ENCODE data around the gene DIAPH2. TPM values are rescaled to one million over a fixed set of nuclear protein-coding genes. Genes with fewer than 3 reads are reported as not detected.

DIAPH2 gene
- total and polyA plus RNA-seq, 9 of the 15 experiments (the other 6 are each of a cell fraction or from before 2014, with no cell fraction given) = 0.01 to 0.18 (median 0.07) TPM; not detected in 1

- no peak overlapping the region for H3K4me3 ChIP-seq
- no peak overlapping the region for H2AFZ ChIP-seq (ENCODE audit: low read depth, low read length)
- 0% methylated on average over 1 of the region's 1 CpG for WGBS (ENCODE audit: insufficient coverage, low coverage, missing lambda C conversion rate)
- TF ChIP-seq ARHGAP35 (IDR thresholded peaks at IDR 0.05; ENCODE audit: partially characterized antibody) (no peak), CHD2 (IDR thresholded peaks at IDR 0.05; ENCODE audit: low read depth, low read length) (no peak), PHB (CRISPR knock-in tag; IDR thresholded peaks at IDR 0.05) (no peak), EP300 (IDR thresholded peaks at IDR 0.05; ENCODE audit: low read length) (no peak), TAF1 (IDR thresholded peaks at IDR 0.05; ENCODE audit: control insufficient read depth, extremely low read depth, insufficient read depth, low read length, severe bottlenecking) (no peak), FOXP4 (CRISPR knock-in tag; IDR thresholded peaks at IDR 0.05; ENCODE audit: borderline replicate concordance) (no peak), HDAC3 (IDR thresholded peaks at IDR 0.05; ENCODE audit: borderline replicate concordance, partially characterized antibody) (no peak)
- H3K9ac ChIP-seq (ENCODE audit: insufficient read depth in 1 of 2, low read depth in 2 of 2, low read length in 2 of 2) = no peak overlapping the region
- in situ Hi-C loops (cut with MboI) (no loop called here), intact Hi-C loops (cut with micrococcal nuclease) (no loop called here)
- H3K27me3 ChIP-seq (ENCODE audit: control insufficient read depth in 2 of 2, insufficient read depth in 2 of 2, low read length in 2 of 2) = no peaks in the 10 kb centered on the region
- ChIA-PET CTCF (ENCODE audit: low intra/inter-chr PET ratio) (no interaction called here), POLR2A (no interaction called here)
- FAIRE-seq (no peak), DNase-seq (ENCODE audit: extremely low read depth in 1 of 4, low spot score in 3 of 4) (no peak), ATAC-seq (no peak)
- no peaks in the 10 kb centered on the region for H3K9me3 ChIP-seq (replicated peaks; ENCODE audit: control insufficient read depth, insufficient read depth, low read depth, low read length)
- H3K79me2 ChIP-seq (ENCODE audit: control insufficient read depth, insufficient read depth, low read length) = no peaks in the 10 kb centered on the region
- no peaks in the 10 kb centered on the region for H3K9me1 ChIP-seq (ENCODE audit: control insufficient read depth, insufficient read depth, low read length)
- no peak overlapping the region for H3K4me2 ChIP-seq (ENCODE audit: insufficient read depth, low read length)
- no peak overlapping the region for H3K27ac ChIP-seq (ENCODE audit: extremely low read depth, low read depth, low read length)
- no TSS peak for BruUV-seq (replicated peaks)
- no peaks in the 10 kb centered on the region for H3K36me3 ChIP-seq (ENCODE audit: control insufficient read depth, insufficient read depth, low read length)
- no peaks in the 10 kb centered on the region for H4K20me1 ChIP-seq (replicated peaks; ENCODE audit: control insufficient read depth, insufficient read depth, low read length)
- no peaks in the 10 kb centered on the region for H3K4me1 ChIP-seq (replicated peaks in 1 of 2; ENCODE audit: control insufficient read depth in 2 of 2, insufficient read depth in 2 of 2, low read length in 2 of 2)
These were observed 68.6 kb downstream of the DIAPH2 start for GRCh38 chrX:96753230-96753629.
